Dedifferentiated amniotic fluid mesenchymal stem cell (primary cell): ENCODE results near the gene MRTO4.
A peak's percentile ranks its signal among the peaks of the same experiment; 100 is the strongest.

Experiments used
- DNase-seq: peaks from one replicate; pipeline ENCODE4 v3.0.0-alpha.2; 2016; ENCODE audit errors: extremely low spot score

The MRTO4 gene

DNA sequence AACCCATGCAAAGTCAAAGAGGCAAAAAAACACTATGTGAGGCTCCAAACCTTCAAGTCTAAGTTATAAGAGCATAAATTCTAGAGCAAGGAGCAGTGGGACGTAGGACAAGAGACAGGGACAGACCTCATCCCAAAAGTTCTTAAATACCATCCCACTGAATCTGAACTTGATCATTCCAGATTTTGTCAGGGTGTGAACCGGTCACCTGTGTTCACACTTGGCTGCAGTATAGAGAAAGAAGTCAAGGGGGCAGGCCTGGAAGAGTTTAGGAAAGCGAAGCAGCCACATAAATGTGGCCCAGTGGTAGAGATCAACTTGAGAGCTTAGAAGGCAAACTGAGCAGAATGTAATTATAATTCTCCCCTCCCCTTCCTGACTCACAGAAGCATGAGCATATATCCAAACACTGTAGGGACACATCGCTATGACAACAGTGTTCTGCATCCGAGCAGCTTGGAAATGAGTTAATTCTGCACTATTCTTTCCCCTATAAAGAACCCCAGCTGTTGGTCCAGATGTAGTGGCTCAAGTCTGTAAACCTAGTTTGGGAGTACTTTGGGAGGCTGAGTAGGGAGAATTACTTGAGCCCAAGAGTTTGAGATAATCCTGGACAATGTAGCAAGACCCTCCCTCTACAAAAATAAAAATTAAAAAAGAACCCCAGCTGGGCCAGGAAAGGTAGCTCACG, 57.7 kb downstream of the MRTO4 start:
- peak; percentile 47 for DNase-seq
